GM18505 (cell line): Measurements from ENCODE around the gene ANKRD29.

Source experiments
- ATAC-seq: cut with Tn5 transposase; IDR thresholded peaks from one replicate; pipeline ENCODE4 v1.9.1; 2021; ENCODE audit not compliant: unreplicated experiment
- POLR2A ChIP-seq: IDR thresholded peaks from 4 replicates; pipeline ENCODE4 v1.6.1; 2011; ENCODE audit warnings: borderline replicate concordance; ENCODE audit not compliant: insufficient read depth, insufficient read length; ENCODE audit errors: extremely low read depth

The ANKRD29 gene

DNA sequence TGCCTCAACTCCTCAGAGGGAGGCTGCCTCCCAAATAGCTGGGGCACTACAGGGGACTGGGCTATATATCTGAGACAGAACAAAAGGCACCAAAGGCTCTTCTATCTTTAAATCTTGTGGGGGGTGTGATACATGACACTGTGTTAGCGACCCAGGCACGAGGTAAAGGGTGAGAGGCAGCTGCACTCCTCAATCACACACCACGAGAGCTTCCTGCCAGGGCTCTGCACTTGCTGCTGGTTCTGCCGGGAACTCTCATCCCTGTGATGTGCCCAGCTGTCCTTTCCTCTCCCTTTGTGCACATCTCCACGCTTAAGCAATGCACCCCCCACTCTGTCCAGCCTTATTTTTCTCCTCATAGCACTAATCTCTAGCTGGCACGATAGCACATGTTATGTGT is 108.8 kb downstream of the ANKRD29 start:
- ATAC-seq = no peak
- no peak for TF ChIP-seq POLR2A

GRCh38 chr18:23552505-23552904 is 110.2 kb downstream of the ANKRD29 start:
- no peak for TF ChIP-seq POLR2A
- ATAC-seq = no peak

- no peak for TF ChIP-seq POLR2A
- ATAC-seq = no peak
These were observed 110.7 kb downstream of the ANKRD29 start for GRCh38 chr18:23551978-23552377.

- TF ChIP-seq POLR2A = no peak
- ATAC-seq = no peak
These were observed 111.8 kb downstream of the ANKRD29 start for GRCh38 chr18:23550898-23551297.
